Large intestine (tissue), 3 donors: ENCODE results near the gene NRXN2. TPM values are rescaled to one million over a fixed set of nuclear protein-coding genes. Genes with fewer than 3 reads are reported as not detected.
"Not testable (repeated sequence)": the region's sequence is repeated elsewhere in the genome, so short reads cannot be mapped to it uniquely, and the experiment has no call there.

ENCODE experiments used
- DNase-seq, 2 donors: peaks; one replicate each; pipeline versions ENCODE4 v3.0.0 to v3.0.0-alpha.2; 2013
- H3K27ac ChIP-seq: one replicate; pipeline ENCODE4 v1.5.1; 2013; ENCODE audit warnings: low read length
- H3K27me3 ChIP-seq: 2 replicates; pipeline ENCODE4 v1.6.1; 2013; ENCODE audit warnings: low read length; ENCODE audit not compliant: control insufficient read depth, insufficient read depth
- H3K36me3 ChIP-seq: 2 replicates; pipeline ENCODE4 v1.6.1; 2013; ENCODE audit warnings: low read length; ENCODE audit not compliant: control insufficient read depth, insufficient read depth
- H3K4me1 ChIP-seq: one replicate; pipeline ENCODE4 v1.6.1; 2013; ENCODE audit warnings: low read length; ENCODE audit not compliant: control insufficient read depth, insufficient read depth
- H3K4me3 ChIP-seq: one replicate; pipeline ENCODE4 v1.5.1; 2013; ENCODE audit warnings: low read length
- H3K9me3 ChIP-seq: one replicate; pipeline ENCODE4 v1.6.1; 2013; ENCODE audit warnings: mild to moderate bottlenecking, low read depth, low read length, moderate library complexity; ENCODE audit not compliant: control insufficient read depth
- WGBS: methylation state at CpG from one replicate; pipeline ENCODE4 v1.1.5; 2013; ENCODE audit warnings: low lambda C conversion rate; ENCODE audit not compliant: insufficient coverage; 5-methylcytosine and 5-hydroxymethylcytosine counted together
- polyA plus RNA-seq: library from polyadenylated mRNA; unstranded; fragments of 120-200 nt; gene quantifications from one replicate; pipeline ENCODE4 v1.2.1, GENCODE V29; 2013

NRXN2 gene
- polyA plus RNA-seq, 1 donor: 13.8 TPM

DNA sequence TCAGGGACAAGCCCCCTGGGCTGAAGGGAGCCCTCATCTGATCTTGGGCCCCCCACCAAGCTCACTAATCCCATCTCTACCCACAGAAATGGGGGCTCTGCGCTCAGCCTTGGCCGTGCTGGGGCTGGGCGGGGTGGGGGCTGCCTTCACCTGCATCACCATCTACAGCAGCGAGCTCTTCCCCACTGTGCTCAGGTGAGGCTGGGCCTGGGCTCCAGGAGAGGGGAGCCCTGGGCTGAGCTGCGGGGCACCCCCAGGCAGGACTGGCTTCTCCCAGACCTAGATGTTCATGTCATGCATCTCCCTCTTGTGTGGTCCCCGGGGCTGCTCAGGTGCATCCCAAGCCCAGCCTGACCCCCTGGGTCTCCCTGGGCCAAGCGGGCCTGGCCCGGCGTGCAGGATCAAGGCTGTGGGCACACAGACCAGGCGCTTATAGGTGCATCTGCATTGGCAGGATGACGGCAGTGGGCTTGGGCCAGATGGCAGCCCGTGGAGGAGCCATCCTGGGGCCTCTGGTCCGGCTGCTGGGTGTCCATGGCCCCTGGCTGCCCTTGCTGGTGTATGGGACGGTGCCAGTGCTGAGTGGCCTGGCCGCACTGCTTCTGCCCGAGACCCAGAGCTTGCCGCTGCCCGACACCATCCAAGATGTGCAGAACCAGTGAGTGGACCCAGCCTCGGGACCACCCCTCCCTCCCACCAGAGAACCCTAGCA, 122.6 kb downstream of the NRXN2 start:
- WGBS: no CpG with 5 or more reads among the region's 19 CpGs
- H3K27me3 ChIP-seq: peaks cover 2% of the 10 kb centered on the region
- H3K36me3 ChIP-seq: no peaks in the 10 kb centered on the region
- peaks cover 8% of the 10 kb centered on the region for H3K9me3 ChIP-seq
- DNase-seq: no peak
- no peak overlapping the region for H3K27ac ChIP-seq
- H3K4me3 ChIP-seq: no peak overlapping the region
- H3K4me1 ChIP-seq: peaks cover 5% of the 10 kb centered on the region

DNA sequence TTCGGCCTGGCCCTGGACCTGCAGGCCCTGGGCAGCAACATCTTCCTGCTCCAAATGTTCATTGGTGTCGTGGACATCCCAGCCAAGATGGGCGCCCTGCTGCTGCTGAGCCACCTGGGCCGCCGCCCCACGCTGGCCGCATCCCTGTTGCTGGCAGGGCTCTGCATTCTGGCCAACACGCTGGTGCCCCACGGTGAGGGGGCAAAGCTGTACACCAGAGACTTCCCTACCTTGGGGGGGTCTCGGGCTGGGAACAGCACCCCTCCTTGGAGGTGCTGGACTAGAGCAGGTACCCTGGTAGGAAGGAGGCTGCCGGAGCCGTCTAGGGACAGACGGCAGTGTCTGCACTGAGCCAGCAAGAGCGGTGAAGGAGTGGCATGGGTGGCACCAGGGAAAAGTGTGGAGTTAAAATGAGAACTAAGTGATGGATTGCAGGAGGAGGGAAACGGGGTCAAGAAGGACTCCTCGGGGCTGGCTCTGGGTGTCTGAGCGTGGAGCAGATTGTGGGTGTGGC, 123.2 kb downstream of the NRXN2 start:
- Histone ChIP-seq H3K4me1 (peaks cover 5% of the 10 kb centered on the region), H3K27ac (no peak overlapping the region), H3K9me3 (peaks cover 14% of the 10 kb centered on the region), H3K4me3 (no peak overlapping the region), H3K27me3 (no peaks in the 10 kb centered on the region), H3K36me3 (no peaks in the 10 kb centered on the region)
- no peak for DNase-seq
- no CpG with 5 or more reads among the region's 17 CpGs for WGBS

DNA sequence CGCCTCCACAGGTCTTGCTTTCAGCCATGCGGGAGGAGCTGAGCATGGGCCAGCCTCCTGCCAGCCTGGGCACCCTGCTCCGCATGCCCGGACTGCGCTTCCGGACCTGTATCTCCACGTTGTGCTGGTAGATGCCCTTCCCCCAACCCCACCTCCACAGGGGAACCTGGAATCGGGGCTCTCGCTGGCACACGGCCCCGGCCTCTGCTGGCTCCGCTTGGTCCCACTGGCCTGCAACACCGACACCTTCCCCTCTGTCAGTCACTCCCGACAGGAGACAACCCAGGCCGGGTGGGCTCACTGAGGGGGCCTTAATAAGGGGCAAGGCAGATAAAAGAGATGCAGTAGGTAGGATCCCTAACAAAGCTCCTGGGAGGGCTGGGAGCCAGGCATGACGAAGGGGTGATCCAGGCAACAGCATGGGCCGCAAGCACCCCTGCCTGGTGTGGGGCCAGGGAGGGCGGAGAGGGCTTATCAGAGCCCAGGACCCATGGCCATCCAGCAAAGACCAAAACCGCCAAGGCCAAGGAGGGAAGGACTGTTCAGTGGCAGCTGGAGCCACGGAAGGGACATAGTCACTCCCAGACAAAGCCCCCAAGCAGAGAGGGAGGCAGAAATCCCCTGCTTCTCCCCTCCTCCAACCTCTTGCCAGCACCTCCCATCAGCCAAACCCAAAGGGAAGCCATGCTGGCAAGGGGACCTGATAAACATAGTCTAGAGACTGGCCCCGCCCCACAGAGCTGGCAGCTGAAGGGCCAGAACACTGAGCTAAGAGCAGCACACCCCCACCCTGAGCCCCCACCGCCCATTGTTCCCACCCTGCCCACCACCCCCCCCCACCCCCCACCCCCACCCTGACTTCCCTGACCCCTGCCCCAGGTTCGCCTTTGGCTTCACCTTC, 124.0 kb downstream of the NRXN2 start:
- WGBS: no CpG with 5 or more reads among the region's 23 CpGs
- H3K36me3 ChIP-seq: no peaks in the 10 kb centered on the region
- no peak for DNase-seq
- H3K27ac ChIP-seq: no peak overlapping the region
- no peak overlapping the region for H3K4me3 ChIP-seq
- H3K4me1 ChIP-seq: peaks cover 5% of the 10 kb centered on the region
- peaks cover 18% of the 10 kb centered on the region for H3K9me3 ChIP-seq
- H3K27me3 ChIP-seq: no peaks in the 10 kb centered on the region

DNA sequence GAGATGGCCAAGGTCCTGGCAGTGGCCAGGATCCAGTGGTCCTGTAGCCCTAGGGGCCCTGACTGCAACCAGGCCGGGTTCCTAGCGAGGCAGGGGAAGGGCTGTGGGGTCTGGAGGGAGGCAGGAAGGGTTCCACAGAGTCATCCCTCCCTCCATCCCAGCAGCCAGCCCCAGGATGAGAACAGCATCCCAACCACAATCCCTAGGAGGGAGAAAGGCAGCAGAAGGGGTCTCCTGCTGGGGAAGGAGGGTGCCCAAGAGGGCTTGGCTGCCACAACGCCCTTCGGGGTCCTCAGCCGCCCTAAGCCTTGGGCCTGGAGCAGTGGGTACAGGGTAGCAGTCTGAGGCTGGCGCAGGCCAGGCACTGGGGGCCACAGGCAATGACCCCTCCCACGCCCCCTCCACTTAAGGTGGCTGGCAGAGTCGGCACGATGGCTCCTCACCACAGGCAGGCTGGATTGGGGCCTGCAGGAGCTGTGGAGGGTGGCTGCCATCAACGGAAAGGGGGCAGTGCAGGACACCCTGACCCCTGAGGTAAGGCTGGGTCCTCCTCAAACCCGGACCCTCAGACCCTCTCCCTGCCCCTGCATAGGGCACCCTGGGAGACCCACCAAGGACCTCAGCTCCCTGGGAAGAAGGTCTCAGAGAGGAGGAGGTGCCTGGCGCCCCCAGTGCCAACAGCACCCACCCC, 124.7 kb downstream of the NRXN2 start:
- H3K4me3 ChIP-seq: no peak overlapping the region
- H3K27ac ChIP-seq: no peak overlapping the region
- H3K36me3 ChIP-seq: no peaks in the 10 kb centered on the region
- WGBS: 100% methylated on average over 1 of the region's 12 CpGs
- H3K4me1 ChIP-seq: peaks cover 5% of the 10 kb centered on the region
- H3K9me3 ChIP-seq: peaks cover 18% of the 10 kb centered on the region
- no peak for DNase-seq
- no peaks in the 10 kb centered on the region for H3K27me3 ChIP-seq

DNA sequence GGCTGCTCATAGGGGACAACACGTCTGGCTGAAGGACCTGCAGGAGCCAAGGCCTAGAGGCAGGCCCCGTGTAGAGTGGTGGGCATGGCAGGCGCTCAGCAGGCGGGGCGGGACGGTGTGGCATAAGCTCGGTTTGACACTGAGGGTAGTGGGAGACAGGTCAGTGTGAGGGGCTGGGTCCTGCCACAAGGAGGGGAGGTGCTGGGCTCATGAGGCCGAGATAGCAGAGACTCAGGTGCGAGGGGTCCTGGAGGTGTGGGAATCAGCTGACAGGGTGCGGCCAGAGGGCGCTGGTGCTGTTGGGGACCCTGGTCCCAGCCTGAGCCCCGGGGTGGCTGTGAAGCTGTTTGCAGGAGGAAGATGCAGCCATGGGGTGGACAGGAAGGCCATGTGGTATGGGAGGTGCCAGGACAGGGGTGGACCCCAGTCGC, 125.3 kb downstream of the NRXN2 start:
- no peak for DNase-seq
- H3K27ac ChIP-seq: no peak overlapping the region
- H3K27me3 ChIP-seq: no peaks in the 10 kb centered on the region
- H3K4me1 ChIP-seq: peaks cover 5% of the 10 kb centered on the region
- no CpG with 5 or more reads among the region's 13 CpGs for WGBS
- H3K4me3 ChIP-seq: no peak overlapping the region
- H3K9me3 ChIP-seq: peaks cover 18% of the 10 kb centered on the region
- H3K36me3 ChIP-seq: no peaks in the 10 kb centered on the region

DNA sequence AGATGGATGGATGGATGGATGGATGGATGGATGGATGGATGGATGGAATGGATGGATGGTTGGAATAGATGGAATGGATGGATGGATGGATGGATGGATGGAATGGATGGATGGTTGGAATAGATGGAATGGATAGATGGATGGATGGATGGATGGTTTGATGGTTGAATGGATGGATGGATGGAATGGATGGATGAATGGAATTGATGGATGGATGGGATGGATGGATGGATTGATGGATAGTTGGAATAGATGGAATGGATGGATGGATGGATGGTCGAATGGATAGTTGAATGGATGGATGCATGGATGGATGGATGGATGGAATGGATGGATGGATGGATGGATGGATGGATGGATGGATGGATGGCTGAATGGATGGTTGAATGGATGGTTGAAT, 127.1 kb downstream of the NRXN2 start:
- not testable (repeated sequence) for H3K4me3 ChIP-seq, H3K27me3 ChIP-seq, H3K36me3 ChIP-seq, H3K27ac ChIP-seq, H3K4me1 ChIP-seq, DNase-seq
- WGBS: 82% methylated on average over 1 of the region's 1 CpG
- peaks cover 18% of the 10 kb centered on the region for H3K9me3 ChIP-seq

DNA sequence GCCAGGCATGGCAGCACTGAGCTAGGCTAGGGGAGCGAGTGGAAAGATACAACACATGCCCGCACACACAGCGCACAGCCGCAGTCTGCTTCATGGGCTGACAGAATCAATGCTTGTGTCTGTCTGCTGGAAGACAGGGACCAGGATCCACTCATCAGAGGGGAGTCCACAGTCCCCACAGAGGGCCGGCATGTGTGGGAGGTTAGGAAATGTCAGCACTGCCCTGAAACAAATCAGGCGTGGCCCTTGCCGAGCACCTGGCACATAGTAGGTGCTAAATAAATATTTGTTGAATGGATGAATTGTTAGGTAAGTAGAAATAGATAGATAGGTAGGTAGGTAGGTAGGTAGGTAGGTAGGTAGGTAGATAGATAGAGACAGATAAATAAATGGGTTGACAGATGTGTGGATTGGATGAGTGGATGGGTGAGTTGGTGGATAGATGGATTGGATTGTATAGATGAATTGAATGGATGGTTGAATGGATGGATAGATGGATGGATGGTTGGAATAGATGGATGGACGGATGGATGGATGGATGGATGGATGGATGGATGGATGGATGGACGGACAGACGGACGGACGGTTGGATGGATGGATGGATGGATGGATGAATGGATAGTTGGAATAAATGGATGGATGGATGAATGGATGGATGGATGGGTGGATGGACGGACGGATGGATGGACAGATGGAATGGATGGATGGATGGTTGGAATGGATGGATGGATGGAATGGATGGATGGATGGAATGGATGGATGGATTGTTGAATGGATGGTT, 128.6 kb downstream of the NRXN2 start:
- Histone ChIP-seq H3K9me3 (peaks cover 22% of the 10 kb centered on the region), H3K36me3 (no peaks in the 10 kb centered on the region), H3K4me1 (peaks cover 11% of the 10 kb centered on the region), H3K27me3 (no peaks in the 10 kb centered on the region), H3K4me3 (no peak overlapping the region), H3K27ac (no peak overlapping the region)
- no peak for DNase-seq
- WGBS: 72% methylated on average over 8 of the region's 14 CpGs

DNA sequence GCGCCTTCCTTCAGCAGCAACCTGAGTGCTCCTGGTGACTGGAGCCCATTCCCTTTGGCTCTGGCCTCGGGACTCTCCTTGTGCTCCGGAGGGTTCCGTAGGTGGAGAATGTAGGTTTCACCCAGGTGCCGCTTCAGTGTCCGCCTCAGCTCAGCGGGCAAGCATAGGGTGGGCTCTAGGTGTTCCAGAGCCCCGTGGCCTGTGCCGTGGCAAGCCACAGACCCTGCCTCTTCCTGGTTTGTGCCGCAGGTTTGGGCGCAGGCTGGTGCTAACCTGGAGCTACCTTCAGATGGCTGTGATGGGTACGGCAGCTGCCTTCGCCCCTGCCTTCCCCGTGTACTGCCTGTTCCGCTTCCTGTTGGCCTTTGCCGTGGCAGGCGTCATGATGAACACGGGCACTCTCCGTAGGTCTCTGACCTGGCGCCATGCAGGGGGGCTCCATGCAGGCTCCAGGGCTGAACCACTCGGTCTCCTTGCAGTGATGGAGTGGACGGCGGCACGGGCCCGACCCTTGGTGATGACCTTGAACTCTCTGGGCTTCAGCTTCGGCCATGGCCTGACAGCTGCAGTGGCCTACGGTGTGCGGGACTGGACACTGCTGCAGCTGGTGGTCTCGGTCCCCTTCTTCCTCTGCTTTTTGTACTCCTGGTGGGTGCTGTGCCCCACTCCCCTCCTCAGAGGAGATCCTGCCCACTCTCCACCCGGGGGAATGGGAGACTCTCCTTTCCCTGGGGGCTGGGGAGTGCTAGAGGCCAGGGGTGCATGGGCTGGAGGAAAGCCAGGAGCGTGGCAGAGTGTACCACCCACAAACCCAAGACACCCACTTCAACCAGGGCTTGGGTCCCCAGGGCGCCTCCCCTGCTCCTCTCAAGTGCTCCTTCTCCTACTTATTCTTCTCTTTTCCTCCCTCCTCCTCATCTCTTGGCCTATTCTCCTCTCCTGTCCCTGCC, 129.6 kb downstream of the NRXN2 start:
- Histone ChIP-seq H3K27me3 (no peaks in the 10 kb centered on the region), H3K4me1 (peaks cover 11% of the 10 kb centered on the region), H3K27ac (no peak overlapping the region), H3K4me3 (no peak overlapping the region), H3K9me3 (peaks cover 22% of the 10 kb centered on the region), H3K36me3 (no peaks in the 10 kb centered on the region)
- DNase-seq: no peak
- 80% methylated on average over 1 of the region's 32 CpGs for WGBS

DNA sequence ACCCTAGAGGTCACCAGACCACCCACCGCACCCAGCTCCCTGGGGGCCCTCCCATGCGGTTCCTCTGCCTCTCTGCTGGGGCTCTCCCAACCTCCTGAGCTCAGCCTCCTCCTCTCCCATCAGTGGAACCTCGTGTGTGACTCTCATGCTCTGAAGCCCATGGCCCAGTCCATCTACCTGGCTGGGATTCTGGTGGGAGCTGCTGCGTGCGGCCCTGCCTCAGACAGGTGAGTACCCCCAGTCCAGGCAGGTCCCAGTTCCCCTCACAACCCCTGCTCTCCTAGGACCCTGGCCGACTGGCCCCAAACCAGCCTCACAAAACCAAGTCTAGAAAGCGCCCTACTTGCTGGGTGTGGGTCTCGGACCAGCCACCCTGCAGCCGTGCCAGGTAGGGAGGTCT, 130.3 kb downstream of the NRXN2 start:
- Histone ChIP-seq H3K27ac (no peak overlapping the region), H3K27me3 (no peaks in the 10 kb centered on the region), H3K4me3 (no peak overlapping the region), H3K36me3 (no peaks in the 10 kb centered on the region), H3K4me1 (peaks cover 11% of the 10 kb centered on the region), H3K9me3 (peaks cover 22% of the 10 kb centered on the region)
- DNase-seq: no peak
- WGBS: no CpG with 5 or more reads among the region's 9 CpGs
